Left renal cortex interstitium (tissue), 4 donors: ENCODE data around the gene CLCN4. TPM values are rescaled to one million over a fixed set of nuclear protein-coding genes. Genes with fewer than 3 reads are reported as not detected.

ENCODE experiments used
- DNase-seq, 4 donors: peaks; one replicate each; pipeline ENCODE4 v3.0.0-alpha.2; 2013; ENCODE audit warnings: low read depth in 4 of 4, low spot score in 2 of 4, missing footprints in 1 of 4
- polyA plus RNA-seq, 4 donors: library from polyadenylated mRNA; unstranded; fragments of 120-200 nt; gene quantifications; one replicate each; pipeline ENCODE4 v1.2.1, GENCODE V29; 2013; ENCODE audit not compliant: insufficient read length in 4 of 4

The CLCN4 gene
- polyA plus RNA-seq, 4 donors, result 4.4 to 5.8 (median 5.3) TPM

- peak in 3 of 4 donors; percentile 46 to 54 (median 50) for DNase-seq
Observed at GRCh38 chrX:10189317-10190268, 32.8 kb downstream of the CLCN4 start.

DNA sequence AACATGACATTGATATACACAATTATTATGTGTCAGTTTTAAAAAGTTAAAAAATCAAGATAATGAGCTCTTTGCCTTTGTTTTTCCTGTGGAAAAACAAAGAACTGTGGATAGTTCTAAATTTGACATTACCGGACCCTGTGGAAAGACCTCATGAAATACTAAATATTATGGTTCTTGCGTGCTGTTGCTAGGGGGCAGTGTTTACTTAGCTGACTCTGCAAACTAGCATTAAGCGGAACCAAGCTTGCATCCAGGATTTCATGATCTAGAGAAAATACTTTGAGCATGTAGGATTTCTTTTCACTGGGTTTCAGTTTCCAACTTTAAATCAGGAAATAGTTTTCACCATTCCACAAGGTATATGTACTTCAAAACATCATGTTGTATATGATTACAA is 33.6 kb downstream of the CLCN4 start:
- peak in 1 of 4 donors; percentile 55 for DNase-seq

DNA sequence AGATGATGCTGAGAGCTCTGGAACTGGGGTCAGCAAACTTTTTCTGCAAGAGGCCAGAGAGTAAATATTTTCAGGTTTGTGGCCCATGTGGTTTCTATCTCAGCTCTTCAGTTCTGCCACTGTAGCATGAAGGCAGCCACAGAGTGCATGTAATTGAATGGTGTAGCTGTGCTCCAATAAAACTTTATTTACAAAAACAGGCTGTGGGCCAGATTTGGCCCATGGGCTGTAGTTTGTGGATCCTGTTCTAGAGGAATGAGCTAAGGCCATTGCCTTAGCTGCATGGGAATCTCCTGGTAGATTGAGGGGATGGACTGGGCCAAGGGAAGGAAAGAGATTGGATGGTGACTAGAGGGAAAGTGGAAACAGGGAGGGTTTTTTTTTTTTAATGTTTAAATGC is 36.8 kb downstream of the CLCN4 start:
- DNase-seq, result no peak

- no peak for DNase-seq
Observed at GRCh38 chrX:10195425-10195824, 38.6 kb downstream of the CLCN4 start.

- no peak for DNase-seq
Observed at GRCh38 chrX:10195947-10196346, 39.2 kb downstream of the CLCN4 start.

DNA sequence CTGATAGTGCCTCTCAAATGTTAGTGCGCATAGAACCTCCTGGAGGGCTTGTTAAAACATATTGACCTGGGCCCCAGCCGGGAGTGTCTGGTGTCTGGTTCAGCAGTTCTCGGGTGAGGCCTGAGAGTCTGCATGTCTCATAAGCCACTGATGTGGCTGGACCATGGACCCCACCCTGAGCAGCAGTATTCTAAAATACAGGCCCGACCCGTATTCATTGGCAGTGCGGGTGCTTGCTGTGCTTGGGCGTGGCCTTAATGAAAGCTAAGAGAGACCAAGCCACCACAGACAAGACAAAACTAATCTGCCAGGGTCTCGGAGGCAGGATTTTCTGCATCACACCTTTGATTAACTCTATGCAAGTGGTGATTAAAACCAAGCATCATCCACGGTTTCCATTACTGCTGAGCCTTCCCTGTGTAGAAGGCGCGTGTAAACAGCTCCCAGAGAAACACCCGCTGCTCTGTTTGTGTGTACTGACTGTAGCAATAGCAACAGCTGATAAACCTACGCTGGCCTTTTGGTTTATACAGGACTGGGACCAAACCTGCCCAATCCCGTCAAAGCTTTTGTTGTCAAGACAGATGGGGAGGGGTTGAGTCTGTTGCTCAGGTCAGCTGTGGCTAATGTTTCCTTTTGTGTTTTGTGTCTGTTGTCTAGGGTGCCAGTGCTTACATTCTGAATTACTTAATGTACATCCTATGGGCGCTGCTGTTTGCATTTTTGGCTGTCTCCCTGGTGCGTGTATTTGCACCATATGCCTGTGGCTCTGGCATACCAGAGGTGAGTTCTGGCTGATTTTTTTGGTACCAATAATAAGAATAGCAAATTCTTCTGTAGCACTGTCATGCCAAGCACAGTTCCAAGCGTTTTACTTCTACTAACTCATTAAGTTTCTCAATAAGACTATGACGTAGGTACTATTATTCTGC is 40.8 kb downstream of the CLCN4 start:
- no peak for DNase-seq

- DNase-seq, result no peak
Observed at GRCh38 chrX:10198254-10198653, 41.5 kb downstream of the CLCN4 start.

GRCh38 chrX:10199212-10199611 is 42.4 kb downstream of the CLCN4 start:
- DNase-seq, result no peak

DNA sequence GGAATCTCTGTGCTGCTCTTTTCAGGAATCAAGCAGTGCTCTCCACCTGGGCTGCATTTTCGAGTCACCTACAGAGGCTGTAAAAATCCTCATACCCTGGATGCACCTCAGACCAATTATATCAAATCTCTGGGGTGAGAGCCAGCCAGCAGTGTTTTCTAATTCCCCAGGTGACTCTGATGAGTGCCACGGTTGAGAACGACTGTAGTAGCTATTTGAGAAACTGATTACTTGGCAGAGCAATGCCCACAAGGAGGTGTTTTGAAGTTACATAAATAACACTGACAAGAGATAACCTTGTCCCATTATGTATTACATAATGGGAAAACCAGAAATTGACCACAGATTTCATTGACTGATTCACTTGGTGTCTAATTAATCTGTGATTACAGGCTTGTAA is 46.8 kb downstream of the CLCN4 start:
- DNase-seq, result no peak

DNA sequence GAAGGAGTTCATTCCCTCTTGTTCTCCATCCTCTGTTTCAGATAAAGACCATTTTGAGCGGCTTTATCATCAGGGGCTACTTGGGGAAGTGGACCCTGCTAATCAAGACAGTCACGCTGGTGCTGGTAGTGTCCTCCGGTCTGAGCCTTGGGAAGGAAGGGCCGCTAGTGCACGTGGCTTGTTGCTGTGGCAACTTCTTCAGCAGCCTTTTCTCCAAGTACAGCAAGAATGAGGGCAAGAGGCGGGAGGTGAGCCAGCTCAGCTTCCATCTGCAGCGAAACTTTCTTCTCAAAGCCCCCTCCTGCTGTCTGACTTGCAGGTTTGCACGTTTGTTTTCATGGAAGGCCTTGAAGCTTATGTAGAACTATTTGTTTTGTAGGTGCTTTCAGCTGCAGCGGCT is 49.5 kb downstream of the CLCN4 start:
- DNase-seq, result no peak

- no peak for DNase-seq
Observed at GRCh38 chrX:10208281-10208856, 51.6 kb downstream of the CLCN4 start.

GRCh38 chrX:10208953-10209352 is 52.2 kb downstream of the CLCN4 start:
- no peak for DNase-seq

- DNase-seq, result no peak
Observed at GRCh38 chrX:10212395-10212794, 55.6 kb downstream of the CLCN4 start.

- no peak for DNase-seq
Observed at GRCh38 chrX:10213716-10214115, 56.9 kb downstream of the CLCN4 start.

GRCh38 chrX:10216208-10216607 is 59.4 kb downstream of the CLCN4 start:
- no peak for DNase-seq

- DNase-seq, result no peak
Observed at GRCh38 chrX:10217198-10217597, 60.4 kb downstream of the CLCN4 start.

DNA sequence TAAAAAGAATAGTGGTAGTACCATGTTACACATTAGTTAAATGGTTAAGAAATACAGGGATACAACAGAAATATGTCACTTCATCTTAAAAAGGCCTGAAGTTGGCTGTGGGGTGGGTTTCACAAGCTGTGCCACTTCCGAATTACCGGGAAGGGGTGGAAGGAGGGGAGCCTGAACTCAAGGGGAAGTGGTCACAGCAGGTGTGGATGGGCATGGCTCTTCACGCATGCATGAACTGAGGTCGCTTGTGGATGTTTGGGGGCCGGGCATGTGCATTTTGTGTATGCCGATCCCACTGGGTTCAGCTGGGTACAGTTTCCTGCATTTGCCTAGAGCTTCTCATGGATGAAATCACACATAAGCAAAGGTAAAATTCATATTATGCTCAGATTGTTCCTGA is 64.9 kb downstream of the CLCN4 start:
- DNase-seq, result no peak

DNA sequence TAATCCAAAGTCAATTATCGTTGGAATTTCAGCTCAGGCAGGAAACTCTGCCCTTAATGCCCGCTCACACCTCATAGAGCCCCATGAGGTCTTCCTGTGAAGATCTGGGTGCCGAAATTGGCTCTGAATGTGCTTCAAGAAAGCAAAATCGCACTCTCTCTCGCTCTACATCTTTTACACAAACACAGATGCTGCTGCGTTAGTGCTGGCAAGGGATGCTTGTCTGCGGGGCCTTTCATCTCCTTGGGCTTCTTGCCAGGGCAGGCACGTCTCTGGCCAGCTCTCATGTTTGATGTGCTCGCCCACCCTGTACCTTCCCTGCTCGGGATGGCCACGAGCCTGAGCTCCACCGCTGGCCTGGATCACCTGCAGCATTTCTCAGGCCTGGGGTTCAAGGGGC is 66.5 kb downstream of the CLCN4 start:
- no peak for DNase-seq

DNA sequence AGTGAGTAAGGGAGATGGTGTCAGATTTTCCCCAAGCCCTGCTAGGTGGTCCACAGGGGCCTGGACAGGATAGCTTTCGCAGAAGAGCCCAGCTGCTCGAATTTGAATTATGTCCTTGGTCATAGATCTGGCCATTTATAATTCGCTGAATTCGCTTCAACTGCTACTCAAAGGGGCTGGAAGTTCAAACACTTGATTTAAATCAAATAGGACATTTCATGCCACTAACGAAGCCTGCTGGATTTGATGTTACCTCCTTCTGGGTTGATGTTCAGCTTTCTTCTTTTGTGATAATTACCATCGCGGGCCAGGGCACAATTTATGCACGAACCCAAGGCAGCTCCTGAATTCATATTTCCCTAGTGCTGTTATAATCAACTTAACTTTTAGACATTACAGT is 67.0 kb downstream of the CLCN4 start:
- DNase-seq, result no peak

DNA sequence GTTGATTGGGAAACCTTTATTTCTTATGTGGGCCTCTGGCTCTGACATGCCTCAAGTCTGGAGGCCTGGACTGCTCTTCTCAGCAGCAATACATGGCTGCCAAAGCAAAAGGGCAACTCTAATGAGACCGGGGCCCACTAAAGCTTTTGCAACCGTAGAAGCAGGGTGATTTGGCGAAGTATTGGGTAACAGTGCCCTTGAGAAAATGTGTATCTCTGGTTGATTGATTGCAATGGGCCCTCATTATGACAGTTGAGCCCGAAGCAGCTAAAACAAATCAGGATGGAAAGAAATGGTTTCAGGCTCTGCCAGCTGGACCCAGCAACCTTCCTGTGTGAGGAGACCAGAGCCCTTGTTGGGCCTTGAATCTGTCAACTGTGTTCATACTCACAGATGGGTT is 73.4 kb downstream of the CLCN4 start:
- no peak for DNase-seq

GRCh38 chrX:10231461-10231860 is 74.7 kb downstream of the CLCN4 start:
- no peak for DNase-seq
